CD14-positive monocyte (primary cell): ENCODE results near the gene IL1R2. TPM values are rescaled to one million over a fixed set of nuclear protein-coding genes. Genes with fewer than 3 reads are reported as not detected.

ENCODE experiments used
- DNase-seq, 3 donors: peaks; one replicate each; pipeline ENCODE4 v3.0.0-alpha.2; 2011 to 2022
- H2AFZ ChIP-seq: 2 replicates; pipeline ENCODE4 v1.6.0; 2012; ENCODE audit warnings: mild to moderate bottlenecking, low read depth, low read length, inconsistent platforms; ENCODE audit not compliant: insufficient read depth, poor library complexity, severe bottlenecking
- H3K27ac ChIP-seq, 2 donors: 1 replicate in 1 of 2; 2 replicates in 1 of 2; pipeline ENCODE4 v1.5.1; 2012 to 2013; ENCODE audit warnings: low read length in 2 of 2, control low read depth in 1 of 2, inconsistent platforms in 1 of 2, low read depth in 1 of 2, mild to moderate bottlenecking in 1 of 2
- H3K27me3 ChIP-seq, 2 donors: one replicate each; pipeline versions ENCODE4 v1.6.0 to v1.6.1; 2011 to 2013; ENCODE audit warnings: low read length in 2 of 2; ENCODE audit not compliant: control insufficient read depth in 2 of 2, insufficient read depth in 2 of 2
- H3K36me3 ChIP-seq, 2 donors: replicated peaks in 1 of 2; 1 replicate in 1 of 2; 2 replicates in 1 of 2; pipeline versions ENCODE4 v1.5.1 to v1.6.1; 2012 to 2013; ENCODE audit warnings: low read length in 2 of 2, control low read depth in 1 of 2, inconsistent platforms in 1 of 2, mild to moderate bottlenecking in 1 of 2; ENCODE audit not compliant: insufficient read depth in 2 of 2, control insufficient read depth in 1 of 2
- H3K4me1 ChIP-seq, 2 donors: 1 replicate in 1 of 2; 2 replicates in 1 of 2; pipeline versions ENCODE4 v1.5.1 to v1.6.1; 2012 to 2013; ENCODE audit warnings: low read length in 2 of 2, control low read depth in 1 of 2, inconsistent platforms in 1 of 2, mild to moderate bottlenecking in 1 of 2, moderate library complexity in 1 of 2; ENCODE audit not compliant: insufficient read depth in 2 of 2, control insufficient read depth in 1 of 2
- H3K4me2 ChIP-seq: replicated peaks from 2 replicates; pipeline ENCODE3; 2012; ENCODE audit warnings: low read length, moderate library complexity, mild to moderate bottlenecking; ENCODE audit not compliant: poor library complexity, severe bottlenecking; ENCODE audit errors: extremely low read depth
- H3K4me3 ChIP-seq, 3 experiments: fragments of 200-600 bp in 1 of 3; sonication (generic) in 1 of 3; replicated peaks in 1 of 3; 1 replicate in 2 of 3; 2 replicates in 1 of 3; pipeline ENCODE4 v1.5.1; 2011 to 2013; ENCODE audit warnings: low read length in 3 of 3, mild to moderate bottlenecking in 3 of 3, control low read depth in 2 of 3, low read depth in 2 of 3, inconsistent platforms in 1 of 3, moderate library complexity in 1 of 3
- H3K79me2 ChIP-seq: 2 replicates; pipeline ENCODE4 v1.6.0; 2012; ENCODE audit warnings: mild to moderate bottlenecking, control low read depth, inconsistent platforms, low read length, moderate library complexity; ENCODE audit not compliant: insufficient read depth
- H3K9ac ChIP-seq: 2 replicates; pipeline ENCODE4 v1.6.0; 2017; ENCODE audit warnings: low read length, mild to moderate bottlenecking; ENCODE audit not compliant: insufficient read depth, poor library complexity, severe bottlenecking
- H3K9me3 ChIP-seq, 2 donors: replicated peaks in 1 of 2; 1 replicate in 1 of 2; 2 replicates in 1 of 2; pipeline versions ENCODE4 v1.5.1 to v1.6.1; 2012 to 2013; ENCODE audit warnings: low read length in 2 of 2, control low read depth in 1 of 2; ENCODE audit not compliant: control insufficient read depth in 1 of 2, insufficient read depth in 1 of 2
- H4K20me1 ChIP-seq: 2 replicates; pipeline ENCODE4 v1.6.0; 2012; ENCODE audit warnings: mild to moderate bottlenecking, low read length, control low read depth, moderate library complexity; ENCODE audit not compliant: insufficient read depth
- H3K27ac Mint-ChIP-seq, 7 donors: one replicate each; pipeline ENCODE4 v1.8.0; 2020; ENCODE audit warnings: mild to moderate bottlenecking in 7 of 7, mixed read lengths in 7 of 7, moderate library complexity in 6 of 7, inconsistent platforms in 2 of 7
- H3K27me3 Mint-ChIP-seq, 3 donors: one replicate each; pipeline ENCODE4 v1.8.0; 2021 to 2022; ENCODE audit warnings: low read depth in 3 of 3, mild to moderate bottlenecking in 3 of 3, mixed read lengths in 3 of 3, moderate library complexity in 3 of 3, inconsistent platforms in 1 of 3
- H3K36me3 Mint-ChIP-seq, 2 donors: one replicate each; pipeline ENCODE4 v1.8.0; 2020; ENCODE audit warnings: mixed read lengths in 2 of 2, inconsistent platforms in 1 of 2, mild to moderate bottlenecking in 1 of 2
- H3K4me1 Mint-ChIP-seq: one replicate; pipeline ENCODE4 v1.8.0; 2020; ENCODE audit warnings: mild to moderate bottlenecking, mixed read lengths
- H3K4me3 Mint-ChIP-seq, 2 donors: one replicate each; pipeline ENCODE4 v1.8.0; 2020; ENCODE audit warnings: mild to moderate bottlenecking in 2 of 2, mixed read lengths in 2 of 2, moderate library complexity in 1 of 2
- H3K9me3 Mint-ChIP-seq, 7 donors: one replicate each; pipeline ENCODE4 v1.8.0; 2020 to 2022; ENCODE audit warnings: mixed read lengths in 7 of 7, mild to moderate bottlenecking in 6 of 7, moderate library complexity in 6 of 7, inconsistent platforms in 2 of 7
- CTCF ChIP-seq: fragments of 200-600 bp; IDR thresholded peaks from one replicate; pipeline ENCODE4 v1.8.0; 2022; ENCODE audit warnings: antibody characterized with exemption, mild to moderate bottlenecking
- WGBS: methylation state at CpG from one replicate; pipeline ENCODE4 v1.1.5; 2013; ENCODE audit warnings: missing lambda C conversion rate; ENCODE audit not compliant: insufficient coverage; 5-methylcytosine and 5-hydroxymethylcytosine counted together
- intact Hi-C, 2 donors: fragments of 100-400 bp; cut with micrococcal nuclease; formaldehyde crosslinking; loops; one replicate each; pipeline versions ENCODE4 v1.15.0 to v1.15.1; 2023
- polyA plus RNA-seq, 3 donors: library from polyadenylated mRNA; depleted of rRNA in 1 of 3; unstranded in 2 of 3; stranded (reverse) in 1 of 3; fragments of 300-500 nt in 2 of 3; fragments of >200 nt in 1 of 3; fragmentation: Illumina TruSeq in 2 of 3; gene quantifications; 1 replicate in 2 of 3; 2 replicates in 1 of 3; pipeline ENCODE4 v1.2.3, GENCODE V29; 2012 to 2021

Gene IL1R2
- polyA plus RNA-seq, 3 donors, result 5.9 to 12.0 (median 6.2) TPM

- H3K36me3 ChIP-seq, result no peaks in the 10 kb centered on the region
- no peak overlapping the region for H2AFZ ChIP-seq
- intact Hi-C loops, result no loop called here
- H3K4me1 Mint-ChIP-seq, result peaks cover 28% of the 10 kb centered on the region
- peaks cover 0 to 2% of the 10 kb centered on the region in 2 donors for H3K9me3 ChIP-seq
- peaks cover 2% of the 10 kb centered on the region in 3 donors for H3K27me3 Mint-ChIP-seq
- H3K36me3 Mint-ChIP-seq, result peaks cover 6 to 8% of the 10 kb centered on the region in 2 donors
- H3K4me3 Mint-ChIP-seq, result no peak overlapping the region
- H3K9me3 Mint-ChIP-seq, result peaks cover 0 to 20% (median 6%) of the 10 kb centered on the region in 7 donors
- peaks cover 25 to 27% of the 10 kb centered on the region in 2 donors for H3K4me1 ChIP-seq
- no peak for TF ChIP-seq CTCF
- no peak overlapping the region for H3K9ac ChIP-seq
- peak overlapping the region in 4 of 7 donors; percentile 11 to 84 (median 52) for H3K27ac Mint-ChIP-seq
- H3K79me2 ChIP-seq, result no peaks in the 10 kb centered on the region
- H3K4me2 ChIP-seq, result no peak overlapping the region
- no peaks in the 10 kb centered on the region for H3K27me3 ChIP-seq
- no peak overlapping the region for H3K27ac ChIP-seq
- DNase-seq, result no peak
- 81% methylated on average over 2 of the region's 4 CpGs for WGBS
- no peak overlapping the region for H3K4me3 ChIP-seq
- no peaks in the 10 kb centered on the region for H4K20me1 ChIP-seq
These were observed 20.4 kb downstream of the IL1R2 start for GRCh38 chr2:102012061-102012614.

- no peak for TF ChIP-seq CTCF
- H3K4me1 Mint-ChIP-seq, result peaks cover 28% of the 10 kb centered on the region
- H4K20me1 ChIP-seq, result no peaks in the 10 kb centered on the region
- H3K4me1 ChIP-seq, result peaks cover 25 to 27% of the 10 kb centered on the region in 2 donors
- no peak overlapping the region for H3K4me3 ChIP-seq
- no peaks in the 10 kb centered on the region for H3K27me3 ChIP-seq
- intact Hi-C loops, result no loop called here
- H3K9ac ChIP-seq, result no peak overlapping the region
- peaks cover 0 to 2% of the 10 kb centered on the region in 2 donors for H3K9me3 ChIP-seq
- no peak overlapping the region for H2AFZ ChIP-seq
- H3K79me2 ChIP-seq, result no peaks in the 10 kb centered on the region
- no peak overlapping the region for H3K4me2 ChIP-seq
- 94% methylated on average over 5 of the region's 5 CpGs for WGBS
- no peaks in the 10 kb centered on the region for H3K27me3 Mint-ChIP-seq
- H3K9me3 Mint-ChIP-seq, result peaks cover 0 to 20% (median 6%) of the 10 kb centered on the region in 7 donors
- no peak overlapping the region for H3K27ac Mint-ChIP-seq
- H3K36me3 ChIP-seq, result no peaks in the 10 kb centered on the region
- H3K4me3 Mint-ChIP-seq, result no peak overlapping the region
- peaks cover 6 to 8% of the 10 kb centered on the region in 2 donors for H3K36me3 Mint-ChIP-seq
- DNase-seq, result peak; percentile 40 to 67 (median 51)
- no peak overlapping the region for H3K27ac ChIP-seq
These were observed 21.7 kb downstream of the IL1R2 start for GRCh38 chr2:102013206-102014040.
